Skeletal muscle satellite cell (primary cell): Measurements from ENCODE around the gene COL18A1.

ENCODE experiments used
- H3K27me3 ChIP-seq: 2 replicates; pipeline ENCODE4 v1.7.0; 2013; ENCODE audit warnings: low read length; ENCODE audit not compliant: control insufficient read depth, insufficient read depth
- H3K36me3 ChIP-seq: 2 replicates; pipeline ENCODE4 v1.7.0; 2013; ENCODE audit warnings: mild to moderate bottlenecking, control low read depth, low read length; ENCODE audit not compliant: insufficient read depth
- H3K4me1 ChIP-seq: 2 replicates; pipeline ENCODE4 v1.7.0; 2013; ENCODE audit warnings: low read length; ENCODE audit not compliant: control insufficient read depth, insufficient read depth
- H3K4me2 ChIP-seq: 2 replicates; pipeline ENCODE4 v1.7.0; 2013; ENCODE audit warnings: mild to moderate bottlenecking, low read length
- H3K4me3 ChIP-seq: 2 replicates; pipeline ENCODE4 v1.7.0; 2013; ENCODE audit warnings: low read length
- H3K9ac ChIP-seq: 2 replicates; pipeline ENCODE4 v1.7.0; 2013; ENCODE audit warnings: mild to moderate bottlenecking, low read depth, low read length, moderate library complexity
- H3K9me3 ChIP-seq: replicated peaks from 2 replicates; pipeline ENCODE4 v1.7.0; 2013; ENCODE audit warnings: mild to moderate bottlenecking, control low read depth, low read length

The COL18A1 gene

GRCh38 chr21:45551783-45552695 is 147.1 kb downstream of the COL18A1 start:
- H3K4me1 ChIP-seq, result peaks cover 28% of the 10 kb centered on the region
- H3K9ac ChIP-seq, result no peak overlapping the region
- no peaks in the 10 kb centered on the region for H3K9me3 ChIP-seq
- H3K4me2 ChIP-seq, result no peak overlapping the region
- H3K27me3 ChIP-seq, result peaks cover 18% of the 10 kb centered on the region
- H3K4me3 ChIP-seq, result no peak overlapping the region
- H3K36me3 ChIP-seq, result no peaks in the 10 kb centered on the region

- Histone ChIP-seq H3K4me3 (no peak overlapping the region), H3K27me3 (peaks cover 18% of the 10 kb centered on the region), H3K9ac (no peak overlapping the region), H3K4me1 (peaks cover 28% of the 10 kb centered on the region), H3K4me2 (no peak overlapping the region), H3K36me3 (no peaks in the 10 kb centered on the region), H3K9me3 (no peaks in the 10 kb centered on the region)
Observed at GRCh38 chr21:45552696-45553391, 147.9 kb downstream of the COL18A1 start.

GRCh38 chr21:45554477-45555175 is 149.7 kb downstream of the COL18A1 start:
- H3K9ac ChIP-seq, result peak overlapping the region; percentile 86
- peak overlapping the region; percentile 98 for H3K4me3 ChIP-seq
- peaks cover 28% of the 10 kb centered on the region for H3K4me1 ChIP-seq
- H3K36me3 ChIP-seq, result no peaks in the 10 kb centered on the region
- H3K9me3 ChIP-seq, result no peaks in the 10 kb centered on the region
- peak overlapping the region; percentile 100 for H3K4me2 ChIP-seq
- peaks cover 25% of the 10 kb centered on the region for H3K27me3 ChIP-seq

GRCh38 chr21:45555251-45555556 is 150.2 kb downstream of the COL18A1 start:
- H3K36me3 ChIP-seq, result no peaks in the 10 kb centered on the region
- peaks cover 31% of the 10 kb centered on the region for H3K27me3 ChIP-seq
- H3K4me2 ChIP-seq, result peak overlapping the region; percentile 88
- peaks cover 28% of the 10 kb centered on the region for H3K4me1 ChIP-seq
- H3K4me3 ChIP-seq, result peak overlapping the region; percentile 71
- peak overlapping the region; percentile 62 for H3K9ac ChIP-seq
- H3K9me3 ChIP-seq, result no peaks in the 10 kb centered on the region

GRCh38 chr21:45555557-45556301 is 150.8 kb downstream of the COL18A1 start:
- peak overlapping the region; percentile 71 for H3K4me3 ChIP-seq
- H3K27me3 ChIP-seq, result peaks cover 36% of the 10 kb centered on the region
- no peaks in the 10 kb centered on the region for H3K9me3 ChIP-seq
- H3K36me3 ChIP-seq, result no peaks in the 10 kb centered on the region
- H3K4me2 ChIP-seq, result peak overlapping the region; percentile 88
- peak overlapping the region; percentile 62 for H3K9ac ChIP-seq
- peaks cover 28% of the 10 kb centered on the region for H3K4me1 ChIP-seq

- Histone ChIP-seq H3K4me1 (peaks cover 23% of the 10 kb centered on the region), H3K9ac (peak overlapping the region; percentile 62), H3K9me3 (no peaks in the 10 kb centered on the region), H3K4me3 (peak overlapping the region; percentile 71), H3K4me2 (peak overlapping the region; percentile 88), H3K36me3 (no peaks in the 10 kb centered on the region), H3K27me3 (peaks cover 41% of the 10 kb centered on the region)
Observed at GRCh38 chr21:45556302-45556644, 151.3 kb downstream of the COL18A1 start.

GRCh38 chr21:45556645-45557615 is 152.0 kb downstream of the COL18A1 start:
- Histone ChIP-seq H3K9ac (no peak overlapping the region), H3K4me2 (no peak overlapping the region), H3K4me3 (no peak overlapping the region), H3K27me3 (peaks cover 43% of the 10 kb centered on the region), H3K36me3 (no peaks in the 10 kb centered on the region), H3K9me3 (no peaks in the 10 kb centered on the region), H3K4me1 (peaks cover 17% of the 10 kb centered on the region)

GRCh38 chr21:45557616-45558043 is 152.7 kb downstream of the COL18A1 start:
- Histone ChIP-seq H3K27me3 (peaks cover 49% of the 10 kb centered on the region), H3K36me3 (no peaks in the 10 kb centered on the region), H3K9me3 (no peaks in the 10 kb centered on the region), H3K4me3 (no peak overlapping the region), H3K4me2 (no peak overlapping the region), H3K9ac (no peak overlapping the region), H3K4me1 (peaks cover 16% of the 10 kb centered on the region)

GRCh38 chr21:45558044-45558721 is 153.2 kb downstream of the COL18A1 start:
- Histone ChIP-seq H3K36me3 (no peaks in the 10 kb centered on the region), H3K9ac (no peak overlapping the region), H3K4me2 (no peak overlapping the region), H3K4me1 (peaks cover 16% of the 10 kb centered on the region), H3K4me3 (no peak overlapping the region), H3K27me3 (peaks cover 55% of the 10 kb centered on the region), H3K9me3 (no peaks in the 10 kb centered on the region)
